HG03558 (cell line): ENCODE measurements around the gene HSPH1.
"Not testable (repeated sequence)": the region's sequence is repeated elsewhere in the genome, so short reads cannot be mapped to it uniquely, and the experiment has no call there.

Experiments
- ATAC-seq: cut with Tn5 transposase; IDR thresholded peaks from one replicate; pipeline ENCODE4 v1.9.1; 2021; ENCODE audit warnings: moderate number of reproducible peaks; ENCODE audit not compliant: unreplicated experiment; ENCODE audit errors: extremely low read depth

Gene HSPH1

GRCh38 chr13:31179241-31179640 is 17.5 kb upstream of the HSPH1 start:
- ATAC-seq = no peak

- ATAC-seq = not testable (repeated sequence)
Observed at GRCh38 chr13:31177813-31178495, 16.2 kb upstream of the HSPH1 start.

GRCh38 chr13:31175847-31176532 is 14.3 kb upstream of the HSPH1 start:
- ATAC-seq = no peak

GRCh38 chr13:31174018-31174417 is 12.3 kb upstream of the HSPH1 start:
- ATAC-seq = no peak

GRCh38 chr13:31172535-31172934 is 10.8 kb upstream of the HSPH1 start:
- ATAC-seq = no peak

- ATAC-seq = no peak
Observed at GRCh38 chr13:31172001-31172400, 10.3 kb upstream of the HSPH1 start.

GRCh38 chr13:31168736-31169135 is 7.0 kb upstream of the HSPH1 start:
- no peak for ATAC-seq

GRCh38 chr13:31168166-31168565 is 6.5 kb upstream of the HSPH1 start:
- no peak for ATAC-seq

- no peak for ATAC-seq
Observed at GRCh38 chr13:31167490-31167889, 5.8 kb upstream of the HSPH1 start.

- ATAC-seq = no peak
Observed at GRCh38 chr13:31166591-31166990, 4.9 kb upstream of the HSPH1 start.

GRCh38 chr13:31162151-31163008 is 676 bp upstream of the HSPH1 start:
- peak; percentile 72 for ATAC-seq

GRCh38 chr13:31160857-31161556 is 697 bp downstream of the HSPH1 start:
- no peak for ATAC-seq

- no peak for ATAC-seq
Observed at GRCh38 chr13:31159306-31159705, 2.4 kb downstream of the HSPH1 start.

GRCh38 chr13:31154939-31155338 is 6.8 kb downstream of the HSPH1 start:
- ATAC-seq = no peak

- ATAC-seq = no peak
Observed at GRCh38 chr13:31151837-31152236, 9.9 kb downstream of the HSPH1 start.

GRCh38 chr13:31150315-31150985 is 11.3 kb downstream of the HSPH1 start:
- no peak for ATAC-seq

GRCh38 chr13:31149604-31150003 is 12.1 kb downstream of the HSPH1 start:
- no peak for ATAC-seq

GRCh38 chr13:31145417-31145816 is 16.3 kb downstream of the HSPH1 start:
- no peak for ATAC-seq

- ATAC-seq = no peak
Observed at GRCh38 chr13:31138515-31138914, 23.2 kb downstream of the HSPH1 start.

- ATAC-seq = no peak
Observed at GRCh38 chr13:31136724-31137123, 25.0 kb downstream of the HSPH1 start.
